GM23338 (cell line): ENCODE results near the gene EOLA2. TPM values are rescaled to one million over a fixed set of nuclear protein-coding genes. Genes with fewer than 3 reads are reported as not detected.

Experiments
- ATAC-seq: fragments of 200-7000 bp; cut with Tn5 transposase; 3 replicates; pipeline ENCODE4 v1.9.1; 2020
- DNase-seq: peaks from one replicate; pipeline ENCODE4 v3.0.0-alpha.2; 2015; ENCODE audit warnings: low spot score
- H2AFZ ChIP-seq: fragments of 200-600 bp; sonication (generic); 2 replicates; pipeline ENCODE4 v1.8.0; 2016; ENCODE audit warnings: antibody characterized with exemption, mild to moderate bottlenecking, moderate library complexity
- H3F3A ChIP-seq: fragments of 200-600 bp; sonication (generic); replicated peaks from 2 replicates; pipeline ENCODE4 v1.8.0; 2017; ENCODE audit warnings: antibody characterized with exemption, mixed run types, low read depth
- H3K27ac ChIP-seq: fragments of 200-600 bp; sonication (generic); 2 replicates; pipeline ENCODE4 v1.6.1; 2016; ENCODE audit warnings: low read depth
- H3K27me3 ChIP-seq: fragments of 200-600 bp; sonication (generic); 2 replicates; pipeline ENCODE4 v1.8.0; 2016; ENCODE audit warnings: mild to moderate bottlenecking, mixed run types, moderate library complexity; ENCODE audit not compliant: insufficient read depth
- H3K36me3 ChIP-seq: fragments of 200-600 bp; sonication (generic); 2 replicates; pipeline ENCODE4 v1.8.0; 2016; ENCODE audit warnings: mild to moderate bottlenecking; ENCODE audit not compliant: insufficient read depth
- H3K4me1 ChIP-seq: fragments of 200-600 bp; sonication (generic); 2 replicates; pipeline ENCODE4 v1.8.0; 2016; ENCODE audit warnings: mild to moderate bottlenecking, moderate library complexity; ENCODE audit not compliant: insufficient read depth
- H3K4me2 ChIP-seq: fragments of 200-600 bp; sonication (generic); 2 replicates; pipeline ENCODE4 v1.7.1; 2017; ENCODE audit warnings: mixed run types
- H3K4me3 ChIP-seq: fragments of 200-600 bp; sonication (generic); 2 replicates; pipeline ENCODE4 v1.6.1; 2016; ENCODE audit warnings: mixed run types
- H3K79me2 ChIP-seq: fragments of 200-600 bp; sonication (generic); replicated peaks from 2 replicates; pipeline ENCODE4 v1.8.0; 2017; ENCODE audit warnings: mild to moderate bottlenecking; ENCODE audit not compliant: insufficient read depth
- H3K9me2 ChIP-seq: fragments of 200-600 bp; sonication (generic); 2 replicates; pipeline ENCODE4 v1.8.0; 2017; ENCODE audit not compliant: insufficient read depth
- H4K20me1 ChIP-seq: fragments of 200-600 bp; sonication (generic); replicated peaks from 2 replicates; pipeline ENCODE4 v1.8.0; 2017; ENCODE audit warnings: mild to moderate bottlenecking; ENCODE audit not compliant: insufficient read depth
- H3K27ac Mint-ChIP-seq: 2 replicates; pipeline ENCODE4 v1.8.0; 2020; ENCODE audit warnings: inconsistent platforms, mild to moderate bottlenecking, moderate library complexity, mixed read lengths
- H3K27me3 Mint-ChIP-seq: 3 replicates; pipeline ENCODE4 v1.8.0; 2022; ENCODE audit warnings: low read depth, mild to moderate bottlenecking, moderate library complexity, mixed read lengths, inconsistent platforms; ENCODE audit not compliant: insufficient read depth, poor library complexity
- H3K36me3 Mint-ChIP-seq: 3 replicates; pipeline ENCODE4 v1.8.0; 2021; ENCODE audit warnings: low read depth, mild to moderate bottlenecking, inconsistent platforms, moderate library complexity, mixed read lengths
- H3K4me1 Mint-ChIP-seq: 3 replicates; pipeline ENCODE4 v1.8.0; 2020; ENCODE audit warnings: mild to moderate bottlenecking, inconsistent platforms, mixed read lengths
- H3K4me3 Mint-ChIP-seq: 3 replicates; pipeline ENCODE4 v1.8.0; 2021; ENCODE audit warnings: moderate library complexity, mild to moderate bottlenecking, inconsistent platforms, mixed read lengths
- H3K9me3 Mint-ChIP-seq: 3 replicates; pipeline ENCODE4 v1.8.0; 2020; ENCODE audit warnings: moderate library complexity, mild to moderate bottlenecking, inconsistent platforms, mixed read lengths
- CREB1 ChIP-seq: fragments of 250-450 bp; sonication (Bioruptor Pico); IDR thresholded peaks from 2 replicates; pipeline ENCODE4 v1.5.0; 2020; ENCODE audit warnings: low read depth, mild to moderate bottlenecking, moderate library complexity
- EZH2 ChIP-seq: fragments of 200-600 bp; sonication (generic); IDR thresholded peaks from one replicate; pipeline ENCODE4 v1.8.0; 2017; ENCODE audit warnings: antibody characterized with exemption, mild to moderate bottlenecking, low read depth; ENCODE audit not compliant: unreplicated experiment
- EZH2phosphoT487 ChIP-seq: fragments of 200-600 bp; sonication (generic); IDR thresholded peaks from one replicate; pipeline ENCODE4 v1.8.1; 2018; ENCODE audit warnings: antibody characterized with exemption; ENCODE audit not compliant: unreplicated experiment
- JUNB ChIP-seq: IDR thresholded peaks from one replicate; pipeline ENCODE4 v1.6.1; 2016; ENCODE audit warnings: antibody characterized with exemption; ENCODE audit not compliant: unreplicated experiment
- NANOG ChIP-seq: IDR thresholded peaks from 2 replicates; pipeline ENCODE4 v1.6.1; 2016; ENCODE audit warnings: antibody characterized with exemption, borderline replicate concordance
- POLR2AphosphoS5 ChIP-seq: IDR thresholded peaks from 2 replicates; pipeline ENCODE4 v1.6.1; 2016; ENCODE audit warnings: antibody characterized with exemption, low read depth
- REST ChIP-seq: IDR thresholded peaks from one replicate; pipeline ENCODE4 v1.6.1; 2018; ENCODE audit warnings: antibody characterized with exemption; ENCODE audit not compliant: unreplicated experiment
- STAT1 ChIP-seq: IDR thresholded peaks from one replicate; pipeline ENCODE4 v1.6.1; 2016; ENCODE audit warnings: antibody characterized with exemption; ENCODE audit not compliant: unreplicated experiment
- ZNF114 ChIP-seq: fragments of 250-450 bp; sonication (Bioruptor Pico); IDR thresholded peaks from 2 replicates; pipeline ENCODE4 v1.5.0; 2020; ENCODE audit warnings: mild to moderate bottlenecking, moderate library complexity
- ZNF331 ChIP-seq: fragments of 250-450 bp; sonication (Bioruptor Pico); IDR thresholded peaks from 2 replicates; pipeline ENCODE4 v1.5.0; 2020; ENCODE audit warnings: low read depth, mild to moderate bottlenecking, moderate library complexity
- ZNF462 ChIP-seq: fragments of 250-450 bp; sonication (Bioruptor Pico); IDR thresholded peaks from 2 replicates; pipeline ENCODE4 v1.5.0; 2020; ENCODE audit warnings: mild to moderate bottlenecking, moderate library complexity
- polyA plus RNA-seq: library from polyadenylated mRNA; unstranded; fragments of >200 nt; fragmentation: Nextera tagmentation; extraction: Ambion mirVana; gene quantifications from 2 replicates; pipeline ENCODE4 v1.2.1, GENCODE V29; 2016
- total RNA-seq: library from RNA; depleted of rRNA; stranded (reverse); fragments of >200 nt; shearing (Covaris generic); gene quantifications from 2 replicates; pipeline ENCODE4 v1.2.3, GENCODE V29; 2014
- TF ChIP-seq, protein P1 (sequence below): IDR thresholded peaks from 2 replicates; pipeline ENCODE4 v1.6.1; 2016; ENCODE audit warnings: antibody characterized with exemption
- TF ChIP-seq, protein P2 (sequence below), 2 experiments: fragments of 200-600 bp in 1 of 2; sonication (generic) in 1 of 2; conservative IDR thresholded peaks; 2 replicates each; pipeline versions ENCODE4 v1.5.1 to v1.6.1; 2016 to 2017; ENCODE audit warnings: antibody characterized with exemption in 2 of 2, low read depth in 2 of 2, mild to moderate bottlenecking in 2 of 2, moderate library complexity in 1 of 2

Gene EOLA2
- total and polyA plus RNA-seq, 2 experiments from 2014 or later: 24.4 to 25.1 TPM

DNA sequence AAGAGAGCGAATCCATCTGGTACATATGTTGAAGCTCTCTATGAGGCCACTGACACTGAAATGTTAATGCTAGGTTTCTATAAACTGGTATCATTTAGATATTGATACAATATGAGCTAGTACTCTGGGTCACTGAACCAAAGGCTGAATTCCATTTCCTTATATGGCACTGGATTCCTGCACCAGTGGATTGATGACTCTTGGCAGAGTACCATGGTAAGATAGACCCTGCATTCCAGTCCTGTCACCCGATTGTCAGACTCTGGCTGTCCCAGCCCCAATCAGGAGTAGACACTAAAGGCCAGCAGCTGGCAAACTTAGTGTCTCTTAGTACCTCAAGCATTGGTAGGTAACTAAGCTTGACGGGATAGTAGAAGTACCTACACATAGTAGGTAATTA, 44.0 kb upstream of the EOLA2 start:
- no peak for DNase-seq
- no peaks in the 10 kb centered on the region for H3K9me3 Mint-ChIP-seq
- Histone ChIP-seq H3K36me3 (no peaks in the 10 kb centered on the region), H3K4me2 (no peak overlapping the region), H3K9me2 (no peaks in the 10 kb centered on the region), H3F3A (no peaks in the 10 kb centered on the region), H3K4me1 (peaks cover 3% of the 10 kb centered on the region; the same call in 1 of the 2 replicates), H3K27ac (no peak overlapping the region), H3K27me3 (no peaks in the 10 kb centered on the region), H3K4me3 (no peak overlapping the region), H2AFZ (no peak overlapping the region), H3K79me2 (no peaks in the 10 kb centered on the region), H4K20me1 (no peaks in the 10 kb centered on the region)
- H3K4me1 Mint-ChIP-seq: peaks cover 7% of the 10 kb centered on the region
- H3K27ac Mint-ChIP-seq: no peak overlapping the region
- ATAC-seq: no peak
- H3K36me3 Mint-ChIP-seq: no peaks in the 10 kb centered on the region
- TF ChIP-seq REST (no peak), EZH2 (no peak), STAT1 (no peak), EZH2phosphoT487 (no peak), ZNF462 (CRISPR knock-in tag) (no peak), CREB1 (no peak), ZNF114 (no peak), NANOG (no peak), POLR2AphosphoS5 (no peak), JUNB (no peak), ZNF331 (no peak)
- TF ChIP-seq, protein P1, sequence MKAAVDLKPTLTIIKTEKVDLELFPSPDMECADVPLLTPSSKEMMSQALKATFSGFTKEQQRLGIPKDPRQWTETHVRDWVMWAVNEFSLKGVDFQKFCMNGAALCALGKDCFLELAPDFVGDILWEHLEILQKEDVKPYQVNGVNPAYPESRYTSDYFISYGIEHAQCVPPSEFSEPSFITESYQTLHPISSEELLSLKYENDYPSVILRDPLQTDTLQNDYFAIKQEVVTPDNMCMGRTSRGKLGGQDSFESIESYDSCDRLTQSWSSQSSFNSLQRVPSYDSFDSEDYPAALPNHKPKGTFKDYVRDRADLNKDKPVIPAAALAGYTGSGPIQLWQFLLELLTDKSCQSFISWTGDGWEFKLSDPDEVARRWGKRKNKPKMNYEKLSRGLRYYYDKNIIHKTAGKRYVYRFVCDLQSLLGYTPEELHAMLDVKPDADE: no peak
- TF ChIP-seq, protein P2, sequence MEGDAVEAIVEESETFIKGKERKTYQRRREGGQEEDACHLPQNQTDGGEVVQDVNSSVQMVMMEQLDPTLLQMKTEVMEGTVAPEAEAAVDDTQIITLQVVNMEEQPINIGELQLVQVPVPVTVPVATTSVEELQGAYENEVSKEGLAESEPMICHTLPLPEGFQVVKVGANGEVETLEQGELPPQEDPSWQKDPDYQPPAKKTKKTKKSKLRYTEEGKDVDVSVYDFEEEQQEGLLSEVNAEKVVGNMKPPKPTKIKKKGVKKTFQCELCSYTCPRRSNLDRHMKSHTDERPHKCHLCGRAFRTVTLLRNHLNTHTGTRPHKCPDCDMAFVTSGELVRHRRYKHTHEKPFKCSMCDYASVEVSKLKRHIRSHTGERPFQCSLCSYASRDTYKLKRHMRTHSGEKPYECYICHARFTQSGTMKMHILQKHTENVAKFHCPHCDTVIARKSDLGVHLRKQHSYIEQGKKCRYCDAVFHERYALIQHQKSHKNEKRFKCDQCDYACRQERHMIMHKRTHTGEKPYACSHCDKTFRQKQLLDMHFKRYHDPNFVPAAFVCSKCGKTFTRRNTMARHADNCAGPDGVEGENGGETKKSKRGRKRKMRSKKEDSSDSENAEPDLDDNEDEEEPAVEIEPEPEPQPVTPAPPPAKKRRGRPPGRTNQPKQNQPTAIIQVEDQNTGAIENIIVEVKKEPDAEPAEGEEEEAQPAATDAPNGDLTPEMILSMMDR (conservative IDR thresholded peaks at IDR 0.05; ENCODE audit: low read depth in 2 of 2): no peak
- no peaks in the 10 kb centered on the region for H3K27me3 Mint-ChIP-seq
- H3K4me3 Mint-ChIP-seq: no peak overlapping the region
